PC-3 (cell line): ENCODE results near the gene CHD3.

Source experiments
- CTCF ChIP-seq: fragments of 300-600 bp; sonication (generic); conservative IDR thresholded peaks from 2 replicates; pipeline ENCODE4 v1.5.1; 2017; ENCODE audit warnings: antibody characterized with exemption, low read depth, mild to moderate bottlenecking, low read length
- EZH2 ChIP-seq: fragments of 300-600 bp; sonication (generic); IDR thresholded peaks from one replicate; pipeline ENCODE4 v1.6.1; 2017; ENCODE audit warnings: antibody characterized with exemption, mild to moderate bottlenecking, low read length; ENCODE audit not compliant: unreplicated experiment

- TF ChIP-seq CTCF (no peak), EZH2 (no peak)
Observed at GRCh38 chr17:7839876-7840261, 48.7 kb upstream of the CHD3 start.
